ENCODE measurements around the gene OR2J2.
"Not testable (repeated sequence)": the region's sequence is repeated elsewhere in the genome, so short reads cannot be mapped to it uniquely, and the experiment has no call there.

Gene OR2J2

DNA sequence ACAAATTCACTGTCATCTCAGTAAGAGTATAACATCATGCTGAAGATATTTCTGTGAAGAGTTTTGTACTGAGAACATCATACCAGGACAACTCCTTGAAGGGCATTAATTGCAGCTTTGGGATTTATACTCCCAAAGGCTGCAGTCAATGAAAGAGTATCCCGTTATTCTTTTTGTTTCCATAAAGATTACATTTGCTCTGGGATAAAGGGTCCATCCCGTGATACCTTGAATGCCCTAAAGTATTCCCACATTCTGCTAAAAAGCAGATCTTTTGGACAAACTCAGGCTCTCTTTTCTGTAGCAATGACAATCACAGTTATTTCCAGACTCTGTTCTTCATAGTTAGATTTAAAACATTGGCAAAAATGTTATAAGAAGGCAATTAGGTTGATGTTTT is at the start of gene OR2J2:
Gene OR2J2, plus strand, starts transcription at position 301 of the 400 bp plus-strand sequence. CDS start 2,729 bp downstream, outside the sequence.
- H3K27me3 Mint-ChIP-seq (ENCODE audit: low read depth); H3K36me3 Mint-ChIP-seq (ENCODE audit: low read depth); H3K27ac Mint-ChIP-seq; H3K4me1 Mint-ChIP-seq; H3K9me3 Mint-ChIP-seq; H3K4me3 Mint-ChIP-seq: not testable (repeated sequence)

DNA sequence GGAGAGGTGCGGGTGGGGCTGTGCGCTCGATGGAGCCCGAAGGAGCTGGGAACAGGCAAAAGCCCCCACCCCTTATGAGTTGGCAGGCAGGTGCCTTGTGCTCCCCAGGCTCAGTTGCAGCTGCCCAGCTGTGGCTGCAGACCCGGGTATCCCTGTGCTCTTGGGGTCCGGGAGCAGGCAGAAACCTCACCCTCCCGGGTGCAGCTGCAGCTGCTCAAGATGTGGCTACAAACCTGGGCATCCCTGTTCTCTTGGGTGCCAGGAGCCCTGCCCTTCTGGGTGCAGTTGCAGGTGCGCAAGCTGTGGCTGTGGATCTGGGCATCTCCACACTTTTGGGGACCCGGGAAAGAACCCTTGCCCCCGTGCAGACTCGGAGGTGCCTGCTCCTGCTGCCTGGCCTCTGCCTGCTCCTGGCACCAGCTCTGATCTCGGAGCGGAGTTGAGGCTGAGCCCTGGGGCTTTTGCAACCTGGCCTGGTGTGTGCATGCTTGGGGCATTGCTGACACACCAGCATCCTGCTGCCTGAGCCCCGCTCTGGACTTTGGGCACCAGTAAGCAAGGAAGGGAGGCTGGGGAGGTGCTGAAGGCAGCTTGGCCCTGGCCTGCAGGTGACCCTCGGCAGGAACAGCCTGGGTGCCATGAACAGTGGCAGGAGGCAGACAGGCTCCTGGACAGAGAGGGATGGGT is 41.2 kb upstream of the OR2J2 start:
- Mint-ChIP-seq H3K4me3 (no peak overlapping the region), H3K27ac (no peak overlapping the region), H3K27me3 (ENCODE audit: low read depth) (peaks cover 8% of the 10 kb centered on the region), H3K36me3 (ENCODE audit: low read depth) (no peaks in the 10 kb centered on the region), H3K4me1 (no peaks in the 10 kb centered on the region), H3K9me3 (no peaks in the 10 kb centered on the region)
- TF ChIP-seq, protein P1, sequence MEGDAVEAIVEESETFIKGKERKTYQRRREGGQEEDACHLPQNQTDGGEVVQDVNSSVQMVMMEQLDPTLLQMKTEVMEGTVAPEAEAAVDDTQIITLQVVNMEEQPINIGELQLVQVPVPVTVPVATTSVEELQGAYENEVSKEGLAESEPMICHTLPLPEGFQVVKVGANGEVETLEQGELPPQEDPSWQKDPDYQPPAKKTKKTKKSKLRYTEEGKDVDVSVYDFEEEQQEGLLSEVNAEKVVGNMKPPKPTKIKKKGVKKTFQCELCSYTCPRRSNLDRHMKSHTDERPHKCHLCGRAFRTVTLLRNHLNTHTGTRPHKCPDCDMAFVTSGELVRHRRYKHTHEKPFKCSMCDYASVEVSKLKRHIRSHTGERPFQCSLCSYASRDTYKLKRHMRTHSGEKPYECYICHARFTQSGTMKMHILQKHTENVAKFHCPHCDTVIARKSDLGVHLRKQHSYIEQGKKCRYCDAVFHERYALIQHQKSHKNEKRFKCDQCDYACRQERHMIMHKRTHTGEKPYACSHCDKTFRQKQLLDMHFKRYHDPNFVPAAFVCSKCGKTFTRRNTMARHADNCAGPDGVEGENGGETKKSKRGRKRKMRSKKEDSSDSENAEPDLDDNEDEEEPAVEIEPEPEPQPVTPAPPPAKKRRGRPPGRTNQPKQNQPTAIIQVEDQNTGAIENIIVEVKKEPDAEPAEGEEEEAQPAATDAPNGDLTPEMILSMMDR (IDR thresholded peaks at IDR 0.05; ENCODE audit: unreplicated experiment in 3 of 3), result no peak

DNA sequence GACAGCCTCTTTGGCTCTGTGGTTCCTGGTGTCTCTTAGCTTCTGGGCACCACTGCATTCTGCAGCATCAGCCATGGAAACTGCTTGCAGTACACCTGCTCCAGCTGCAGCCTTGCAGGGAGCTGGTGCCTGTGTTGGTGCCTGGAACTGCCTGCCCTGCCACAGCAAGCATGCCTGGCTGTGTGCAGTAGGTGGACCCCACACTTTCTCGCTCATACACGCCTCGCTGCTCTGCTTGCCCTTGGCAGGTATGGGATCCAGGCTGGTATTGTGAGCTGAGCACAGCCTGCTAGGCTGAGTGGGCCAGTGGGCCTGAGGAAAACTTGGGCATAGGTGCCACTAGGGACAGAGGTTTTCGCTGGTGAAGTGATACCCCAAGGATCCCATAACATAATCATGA is 40.1 kb upstream of the OR2J2 start:
- no peaks in the 10 kb centered on the region for H3K9me3 Mint-ChIP-seq
- H3K4me1 Mint-ChIP-seq, result no peaks in the 10 kb centered on the region
- no peak overlapping the region for H3K4me3 Mint-ChIP-seq
- H3K27me3 Mint-ChIP-seq (ENCODE audit: low read depth), result peaks cover 8% of the 10 kb centered on the region
- no peaks in the 10 kb centered on the region for H3K36me3 Mint-ChIP-seq (ENCODE audit: low read depth)
- no peak overlapping the region for H3K27ac Mint-ChIP-seq
- TF ChIP-seq, protein P1 (IDR thresholded peaks at IDR 0.05; ENCODE audit: unreplicated experiment in 3 of 3), result no peak

DNA sequence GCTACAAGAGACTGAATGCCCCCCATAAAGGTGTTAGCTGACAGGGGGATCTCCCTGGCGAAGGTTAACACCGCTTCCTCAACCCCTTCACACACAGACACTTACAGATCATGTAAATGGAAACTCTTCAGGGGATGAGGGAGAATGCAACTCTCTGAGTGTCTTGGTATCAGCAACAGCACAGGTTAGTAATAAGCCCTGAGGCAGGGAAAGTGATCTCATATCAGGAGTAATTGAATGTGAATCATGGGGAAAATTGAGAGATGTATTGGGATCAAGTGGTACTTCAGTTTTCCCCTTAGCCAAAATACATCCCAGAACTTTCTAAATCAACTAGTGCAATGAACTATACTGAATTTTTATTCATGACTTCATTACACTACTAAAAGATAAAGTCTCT is 39.0 kb upstream of the OR2J2 start:
- Mint-ChIP-seq H3K27ac (no peak overlapping the region), H3K36me3 (ENCODE audit: low read depth) (no peaks in the 10 kb centered on the region), H3K27me3 (ENCODE audit: low read depth) (peaks cover 8% of the 10 kb centered on the region), H3K9me3 (no peaks in the 10 kb centered on the region), H3K4me1 (no peaks in the 10 kb centered on the region), H3K4me3 (no peak overlapping the region)
- TF ChIP-seq, protein P1 (IDR thresholded peaks at IDR 0.05; ENCODE audit: unreplicated experiment in 3 of 3), result no peak

DNA sequence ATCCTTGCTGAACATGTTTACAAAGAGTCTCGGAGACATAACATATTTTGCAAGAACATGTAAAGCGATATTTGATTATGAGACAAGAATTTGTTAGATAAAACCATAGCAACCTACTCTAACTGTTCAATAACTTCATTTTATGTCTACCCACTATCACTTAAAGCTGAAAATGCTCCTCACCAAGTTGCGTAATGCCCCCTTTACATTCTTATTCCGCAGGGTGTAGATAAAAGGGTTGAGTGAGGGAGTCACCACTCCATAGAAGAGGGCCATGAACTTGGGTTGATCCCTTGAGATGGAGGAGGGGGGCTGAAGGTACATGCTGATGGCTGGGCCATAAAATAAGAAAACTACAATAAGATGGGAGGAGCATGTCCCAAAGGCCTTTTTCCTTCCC is 33.0 kb upstream of the OR2J2 start:
- no peak overlapping the region for H3K27ac Mint-ChIP-seq
- H3K36me3 Mint-ChIP-seq (ENCODE audit: low read depth), result no peaks in the 10 kb centered on the region

DNA sequence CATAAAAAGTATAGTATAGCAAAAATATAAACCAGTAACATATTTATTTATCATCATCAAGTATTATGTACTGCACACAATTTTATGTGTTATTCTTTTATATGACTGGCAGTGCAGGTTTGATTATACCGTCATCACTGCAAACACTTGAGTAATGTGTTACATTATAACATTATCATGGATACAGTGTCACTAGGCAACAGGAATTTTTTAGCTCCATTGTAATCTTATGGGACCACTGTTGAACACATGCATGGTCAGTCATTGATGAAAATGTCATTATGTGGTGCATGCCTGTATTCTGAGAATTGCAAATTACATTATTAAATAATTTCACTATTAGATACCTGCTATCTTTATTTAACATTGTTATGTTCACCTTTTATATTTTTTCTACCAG is 29.1 kb upstream of the OR2J2 start:
- no peaks in the 10 kb centered on the region for H3K36me3 Mint-ChIP-seq (ENCODE audit: low read depth)
- H3K9me3 Mint-ChIP-seq, result no peaks in the 10 kb centered on the region
- no peak overlapping the region for H3K4me3 Mint-ChIP-seq
- TF ChIP-seq, protein P1 (IDR thresholded peaks at IDR 0.05; ENCODE audit: unreplicated experiment in 3 of 3), result no peak
- H3K27me3 Mint-ChIP-seq (ENCODE audit: low read depth), result peaks cover 8% of the 10 kb centered on the region
- H3K4me1 Mint-ChIP-seq, result no peaks in the 10 kb centered on the region
- no peak overlapping the region for H3K27ac Mint-ChIP-seq

More for the DNA sequence above, 33.0 kb upstream of the OR2J2 start:
- no peaks in the 10 kb centered on the region for H3K4me1 Mint-ChIP-seq
- no peaks in the 10 kb centered on the region for H3K9me3 Mint-ChIP-seq
- H3K27me3 Mint-ChIP-seq (ENCODE audit: low read depth), result no peaks in the 10 kb centered on the region
- TF ChIP-seq, protein P1 (IDR thresholded peaks at IDR 0.05; ENCODE audit: unreplicated experiment in 3 of 3), result no peak
- H3K4me3 Mint-ChIP-seq, result no peak overlapping the region
